GM12878 (cell line): Measurements from ENCODE around the gene TMPRSS9.

Source experiments
- EZH2 ChIP-seq: IDR thresholded peaks from 2 replicates; pipeline ENCODE4 v1.6.1; 2012; ENCODE audit warnings: low read depth, mild to moderate bottlenecking, control low read depth, inconsistent platforms, low read length, borderline replicate concordance; ENCODE audit not compliant: control insufficient read depth
- HCFC1 ChIP-seq: fragments of 150-350 bp; IDR thresholded peaks from 2 replicates; pipeline ENCODE4 v1.6.1; 2014; ENCODE audit warnings: low read length
- POLR2A ChIP-seq: IDR thresholded peaks from 2 replicates; pipeline ENCODE4 v1.6.1; 2011; ENCODE audit warnings: low read depth, mild to moderate bottlenecking, low read length
- RELA ChIP-seq: fragments of 450-650 bp; IDR thresholded peaks from 2 replicates; pipeline ENCODE4 v1.8.0; 2014; ENCODE audit warnings: borderline replicate concordance; ENCODE audit not compliant: partially characterized antibody
- SMARCA5 ChIP-seq: fragments of 450-650 bp; IDR thresholded peaks from 2 replicates; pipeline ENCODE4 v1.6.1; 2017; ENCODE audit warnings: mild to moderate bottlenecking

DNA sequence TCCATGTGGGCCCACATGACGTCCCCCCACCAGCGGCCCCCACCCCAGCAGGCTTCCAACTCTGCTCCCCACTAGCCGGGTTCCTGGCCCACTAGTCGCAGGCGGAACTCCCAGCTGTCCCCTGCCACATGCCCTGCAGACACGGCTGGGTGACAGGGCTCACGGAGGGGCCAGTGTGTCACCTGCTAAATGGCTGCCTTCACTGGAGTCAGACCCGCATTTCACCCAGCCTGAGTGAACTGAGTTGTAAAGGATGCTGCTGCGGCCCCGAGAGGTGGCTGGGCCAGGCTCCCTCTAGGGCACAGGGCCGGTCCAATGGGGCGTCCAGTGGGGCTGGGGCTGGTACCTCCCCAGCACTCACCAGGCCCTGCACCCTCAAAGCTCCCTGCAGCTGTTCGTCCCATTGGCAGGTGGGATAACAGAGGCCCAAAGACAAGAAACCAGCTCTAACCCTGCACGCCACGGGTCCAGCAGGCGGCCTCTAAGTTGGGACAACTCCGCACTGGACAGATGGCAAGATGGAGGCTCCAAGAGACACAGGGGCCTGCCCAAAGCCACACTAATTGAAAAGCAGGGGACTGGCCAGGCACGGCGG, 93.5 kb downstream of the TMPRSS9 start:
- no peak for TF ChIP-seq HCFC1
- TF ChIP-seq EZH2: no peak
- no peak for TF ChIP-seq POLR2A
- TF ChIP-seq SMARCA5: no peak
- TF ChIP-seq RELA: no peak
